Muscle of leg (tissue), 11 donors: Measurements from ENCODE around the gene TBXAS1. TPM values are rescaled to one million over a fixed set of nuclear protein-coding genes. Genes with fewer than 3 reads are reported as not detected.

Source experiments
- DNase-seq: peaks from one replicate; pipeline ENCODE4 v3.0.0; 2013
- H3K27ac ChIP-seq: one replicate; pipeline ENCODE4 v1.5.1; 2013; ENCODE audit warnings: mild to moderate bottlenecking, low read length, control low read depth
- H3K27me3 ChIP-seq: one replicate; pipeline ENCODE4 v1.6.1; 2013; ENCODE audit warnings: low read length; ENCODE audit not compliant: control insufficient read depth, insufficient read depth
- H3K36me3 ChIP-seq: one replicate; pipeline ENCODE4 v1.6.1; 2013; ENCODE audit warnings: low read length; ENCODE audit not compliant: control insufficient read depth, insufficient read depth
- H3K4me1 ChIP-seq: one replicate; pipeline ENCODE4 v1.6.1; 2013; ENCODE audit warnings: low read length; ENCODE audit not compliant: control insufficient read depth, insufficient read depth
- H3K4me3 ChIP-seq: one replicate; pipeline ENCODE4 v1.5.1; 2013; ENCODE audit warnings: low read length, control low read depth
- H3K9me3 ChIP-seq: replicated peaks from 2 replicates; pipeline ENCODE4 v1.6.1; 2013; ENCODE audit warnings: low read depth, low read length; ENCODE audit not compliant: control insufficient read depth
- WGBS: methylation state at CpG from one replicate; pipeline ENCODE4 v1.1.5; 2013; ENCODE audit warnings: missing lambda C conversion rate; ENCODE audit not compliant: insufficient coverage; 5-methylcytosine and 5-hydroxymethylcytosine counted together
- polyA plus RNA-seq, 8 donors: library from polyadenylated mRNA; unstranded; fragments of 120-200 nt; gene quantifications; one replicate each; pipeline versions ENCODE4 v1.2.1 to v1.2.3, GENCODE V29; 2013; ENCODE audit warnings: inconsistent platforms in 1 of 8, low replicate concordance in 1 of 8; ENCODE audit not compliant: insufficient read length in 8 of 8, insufficient read depth in 1 of 8
- total RNA-seq: library from RNA; stranded (reverse); fragments of 120-200 nt; gene quantifications from one replicate; pipeline ENCODE4 v1.2.4, GENCODE V29; 2013

Gene TBXAS1
- total and polyA plus RNA-seq, 9 donors = 2.6 to 4.5 (median 3.4) TPM

DNA sequence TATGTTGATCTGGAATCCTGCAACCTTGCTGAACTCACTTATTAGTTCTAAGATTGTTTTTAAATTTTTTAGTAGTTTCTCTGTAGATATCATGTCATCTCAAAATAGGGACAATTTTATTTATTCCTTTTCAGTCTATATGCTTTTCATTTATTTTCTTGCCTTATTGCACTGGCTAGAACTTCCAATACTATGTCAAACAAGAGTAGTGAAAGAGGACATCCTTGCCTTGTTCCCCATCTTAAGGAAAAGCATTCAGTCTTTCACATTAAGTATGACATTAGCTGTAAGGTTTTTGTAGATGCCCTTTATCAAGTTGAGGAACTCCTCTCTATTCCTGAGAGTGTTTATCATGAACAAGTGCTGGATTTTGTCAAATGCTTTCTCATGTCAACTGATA, 77.8 kb downstream of the TBXAS1 start:
- H3K4me3 ChIP-seq = no peak overlapping the region
- no peaks in the 10 kb centered on the region for H3K9me3 ChIP-seq
- H3K36me3 ChIP-seq = no peaks in the 10 kb centered on the region
- DNase-seq = no peak
- H3K4me1 ChIP-seq = no peaks in the 10 kb centered on the region
- H3K27me3 ChIP-seq = no peaks in the 10 kb centered on the region
- no peak overlapping the region for H3K27ac ChIP-seq

- H3K27me3 ChIP-seq = no peaks in the 10 kb centered on the region
- H3K9me3 ChIP-seq = no peaks in the 10 kb centered on the region
- no peaks in the 10 kb centered on the region for H3K36me3 ChIP-seq
- DNase-seq = no peak
- no peak overlapping the region for H3K27ac ChIP-seq
- no peaks in the 10 kb centered on the region for H3K4me1 ChIP-seq
- H3K4me3 ChIP-seq = no peak overlapping the region
These were observed 79.7 kb downstream of the TBXAS1 start for GRCh38 chr7:139908792-139909191.

DNA sequence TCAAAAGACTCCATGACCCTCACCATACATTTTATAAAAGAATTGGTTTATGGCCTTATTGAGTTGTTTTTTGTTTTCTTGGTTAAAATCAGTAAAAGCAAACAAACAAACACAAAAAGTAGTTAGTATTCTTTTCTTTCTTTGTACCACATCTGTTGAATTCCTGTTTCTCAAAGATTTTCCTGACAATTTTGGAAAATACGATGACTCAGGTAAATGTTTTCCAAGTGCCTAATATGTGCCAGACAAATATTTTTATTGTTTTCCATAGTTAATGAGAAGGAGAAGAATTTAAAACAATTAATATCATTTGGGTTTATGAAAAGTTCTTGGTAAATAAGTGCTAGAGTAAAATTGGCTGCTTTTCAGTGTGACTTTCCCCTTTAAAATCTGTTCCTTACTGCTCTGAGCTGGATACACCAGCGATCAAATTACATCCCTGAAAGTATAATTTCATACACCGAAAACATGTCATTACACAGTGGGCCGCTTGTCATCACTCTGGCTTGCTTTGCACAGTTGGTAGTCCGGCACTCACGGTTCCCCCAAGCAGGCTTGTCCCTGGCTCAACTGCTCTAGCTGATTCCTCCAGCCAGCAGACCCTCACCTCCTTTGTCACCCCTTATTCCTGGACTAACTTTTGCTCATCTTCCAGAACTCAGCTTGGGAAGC, 80.5 kb downstream of the TBXAS1 start:
- Histone ChIP-seq H3K4me1 (no peaks in the 10 kb centered on the region), H3K9me3 (no peaks in the 10 kb centered on the region), H3K27me3 (no peaks in the 10 kb centered on the region), H3K27ac (no peak overlapping the region), H3K4me3 (no peak overlapping the region), H3K36me3 (no peaks in the 10 kb centered on the region)
- 9% methylated on average over 5 of the region's 6 CpGs for WGBS
- peak; percentile 60 for DNase-seq

- DNase-seq = no peak
- Histone ChIP-seq H3K4me1 (peaks cover 11% of the 10 kb centered on the region), H3K27me3 (no peaks in the 10 kb centered on the region), H3K4me3 (no peak overlapping the region), H3K36me3 (no peaks in the 10 kb centered on the region), H3K27ac (no peak overlapping the region), H3K9me3 (no peaks in the 10 kb centered on the region)
- WGBS = 56% methylated on average over 6 of the region's 11 CpGs
These were observed 84.2 kb downstream of the TBXAS1 start for GRCh38 chr7:139913021-139913844.

DNA sequence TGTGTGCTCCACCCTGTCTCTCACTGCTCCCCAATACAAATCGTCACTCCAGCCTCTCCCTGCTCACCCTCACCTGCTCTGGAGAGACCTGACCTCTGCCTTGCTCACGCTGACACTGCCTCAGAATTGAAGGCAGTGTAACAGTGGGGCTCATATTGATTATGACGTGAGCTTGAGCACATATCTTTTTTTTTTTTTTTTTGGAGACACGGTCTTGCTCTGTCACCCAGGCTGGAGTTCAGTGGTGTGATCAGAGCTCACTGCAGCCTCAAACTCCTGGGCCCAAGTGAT, 84.7 kb downstream of the TBXAS1 start:
- Histone ChIP-seq H3K27ac (no peak overlapping the region), H3K9me3 (no peaks in the 10 kb centered on the region), H3K36me3 (no peaks in the 10 kb centered on the region), H3K4me1 (peaks cover 15% of the 10 kb centered on the region), H3K27me3 (no peaks in the 10 kb centered on the region), H3K4me3 (no peak overlapping the region)
- DNase-seq = no peak
- no CpG with 5 or more reads among the region's 4 CpGs for WGBS

DNA sequence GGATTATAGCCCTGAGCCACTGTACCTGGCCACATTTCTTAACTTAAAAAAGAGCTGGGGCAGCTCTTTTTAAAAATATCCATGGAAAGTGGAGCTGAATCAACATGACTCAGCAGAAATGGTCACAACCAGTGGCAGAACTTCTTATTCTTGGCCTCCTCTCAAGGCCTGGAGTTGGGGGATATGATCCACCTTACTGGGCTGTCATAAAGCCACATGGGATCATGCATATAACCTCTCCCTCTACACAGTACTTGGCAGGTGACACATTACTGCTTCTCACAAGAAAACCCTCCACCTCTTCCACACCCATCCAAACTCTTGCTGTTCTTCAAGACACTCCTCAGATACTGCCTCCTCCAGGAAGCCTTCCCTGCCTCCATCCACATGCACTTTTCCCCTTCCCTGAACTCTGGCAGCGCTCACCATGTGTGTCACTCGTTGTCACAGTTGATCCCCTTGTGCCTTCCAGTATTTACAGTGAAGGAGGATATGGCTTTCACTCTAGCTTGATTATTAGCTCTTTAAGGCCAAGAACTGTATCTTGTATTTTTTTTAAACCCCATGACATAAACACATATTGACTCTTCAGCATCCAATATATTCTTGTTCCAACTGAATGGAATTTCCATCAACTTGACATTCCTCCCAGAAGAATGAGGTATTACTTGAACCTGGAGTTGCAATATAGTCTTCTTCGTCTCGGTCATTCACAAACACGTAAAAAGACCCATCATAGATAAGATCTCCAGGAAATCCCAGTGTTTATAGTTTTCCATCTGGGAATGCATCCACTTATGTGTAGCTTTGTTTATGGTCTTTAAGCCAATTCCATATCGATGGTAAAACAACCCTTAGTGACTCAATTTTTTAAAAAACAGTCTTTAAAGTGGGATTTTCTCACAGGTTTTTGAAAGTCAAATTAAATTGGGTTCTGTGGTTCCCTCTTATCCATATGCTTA, 85.5 kb downstream of the TBXAS1 start:
- no peak overlapping the region for H3K27ac ChIP-seq
- H3K4me1 ChIP-seq = peaks cover 15% of the 10 kb centered on the region
- H3K4me3 ChIP-seq = no peak overlapping the region
- H3K27me3 ChIP-seq = no peaks in the 10 kb centered on the region
- peak; percentile 40 for DNase-seq
- H3K9me3 ChIP-seq = no peaks in the 10 kb centered on the region
- no CpG with 5 or more reads among the region's 6 CpGs for WGBS
- no peaks in the 10 kb centered on the region for H3K36me3 ChIP-seq

- Histone ChIP-seq H3K36me3 (no peaks in the 10 kb centered on the region), H3K4me1 (peaks cover 15% of the 10 kb centered on the region), H3K27ac (no peak overlapping the region), H3K9me3 (no peaks in the 10 kb centered on the region), H3K27me3 (no peaks in the 10 kb centered on the region), H3K4me3 (no peak overlapping the region)
- 40% methylated on average over 2 of the region's 10 CpGs for WGBS
- no peak for DNase-seq
These were observed 86.3 kb downstream of the TBXAS1 start for GRCh38 chr7:139915268-139915863.

GRCh38 chr7:139915864-139916716, 87.0 kb downstream of the TBXAS1 start:
- Histone ChIP-seq H3K4me1 (peaks cover 15% of the 10 kb centered on the region), H3K36me3 (no peaks in the 10 kb centered on the region), H3K27me3 (no peaks in the 10 kb centered on the region), H3K27ac (no peak overlapping the region), H3K9me3 (no peaks in the 10 kb centered on the region), H3K4me3 (no peak overlapping the region)
- WGBS = 83% methylated on average over 1 of the region's 10 CpGs
- DNase-seq = peak; percentile 60

GRCh38 chr7:139916717-139917395, 87.8 kb downstream of the TBXAS1 start:
- Histone ChIP-seq H3K27ac (no peak overlapping the region), H3K27me3 (no peaks in the 10 kb centered on the region), H3K36me3 (no peaks in the 10 kb centered on the region), H3K9me3 (no peaks in the 10 kb centered on the region), H3K4me3 (no peak overlapping the region), H3K4me1 (peaks cover 15% of the 10 kb centered on the region)
- DNase-seq = no peak
- WGBS = 97% methylated on average over 8 of the region's 10 CpGs
